Keratinocyte (primary cell): ENCODE data around the gene ERBB3. TPM values are rescaled to one million over a fixed set of nuclear protein-coding genes. Genes with fewer than 3 reads are reported as not detected.

Experiments used
- DNase-seq: peaks from one replicate; pipeline ENCODE4 v3.0.0-alpha.2; 2011; ENCODE audit warnings: low read depth, missing footprints, low spot score
- FAIRE-seq: peaks from 2 replicates; lab custom pipeline; 2011; peaks lifted over from hg19 to GRCh38; lab: Jason Lieb, UNC
- H2AFZ ChIP-seq: 2 replicates; pipeline ENCODE4 v1.6.0; 2012; ENCODE audit warnings: low read length, control low read depth, inconsistent platforms; ENCODE audit not compliant: control insufficient read depth
- H3K27ac ChIP-seq: 2 replicates; pipeline ENCODE4 v1.5.1; 2011; ENCODE audit warnings: low read length; ENCODE audit not compliant: control insufficient read depth, insufficient read depth
- H3K27me3 ChIP-seq: 3 replicates; pipeline ENCODE4 v1.6.0; 2011; ENCODE audit warnings: low read length; ENCODE audit not compliant: control insufficient read depth, insufficient read depth; ENCODE audit errors: extremely low read depth
- H3K36me3 ChIP-seq, 2 experiments: 2 replicates in 1 of 2; 3 replicates in 1 of 2; pipeline ENCODE4 v1.5.1; 2011; ENCODE audit warnings: low read length in 2 of 2, mild to moderate bottlenecking in 1 of 2; ENCODE audit not compliant: control insufficient read depth in 2 of 2, insufficient read depth in 2 of 2; ENCODE audit errors: extremely low read depth in 1 of 2
- H3K4me1 ChIP-seq: 3 replicates; pipeline ENCODE4 v1.5.1; 2011; ENCODE audit warnings: low read length; ENCODE audit not compliant: control insufficient read depth, insufficient read depth; ENCODE audit errors: extremely low read depth
- H3K4me2 ChIP-seq: 3 replicates; pipeline ENCODE4 v1.6.0; 2011; ENCODE audit warnings: low read depth, low read length; ENCODE audit not compliant: control insufficient read depth, insufficient read depth; ENCODE audit errors: extremely low read depth
- H3K4me3 ChIP-seq, 3 experiments: fragments of 200-600 bp in 1 of 3; sonication (generic) in 1 of 3; 2 replicates in 2 of 3; 3 replicates in 1 of 3; pipeline ENCODE4 v1.5.1; 2011 to 2016; ENCODE audit warnings: low read length in 3 of 3, mild to moderate bottlenecking in 3 of 3, control low read depth in 2 of 3, inconsistent platforms in 1 of 3, low read depth in 1 of 3, mixed read lengths in 1 of 3, mixed run types in 1 of 3, moderate library complexity in 1 of 3; ENCODE audit not compliant: control insufficient read depth in 2 of 3, insufficient read depth in 2 of 3; ENCODE audit errors: extremely low read depth in 1 of 3
- H3K79me2 ChIP-seq: 2 replicates; pipeline ENCODE4 v1.6.0; 2012; ENCODE audit warnings: low read length; ENCODE audit not compliant: control insufficient read depth, insufficient read depth
- H3K9ac ChIP-seq: 3 replicates; pipeline ENCODE4 v1.6.0; 2011; ENCODE audit warnings: low read length; ENCODE audit not compliant: control insufficient read depth, insufficient read depth; ENCODE audit errors: extremely low read depth
- H3K9me1 ChIP-seq: 3 replicates; pipeline ENCODE4 v1.6.0; 2011; ENCODE audit warnings: low read length; ENCODE audit not compliant: control insufficient read depth, insufficient read depth; ENCODE audit errors: extremely low read depth
- H3K9me3 ChIP-seq: 2 replicates; pipeline ENCODE4 v1.5.1; 2012; ENCODE audit warnings: low read depth, low read length; ENCODE audit not compliant: control insufficient read depth
- H4K20me1 ChIP-seq: 3 replicates; pipeline ENCODE4 v1.6.0; 2011; ENCODE audit warnings: low read length; ENCODE audit not compliant: control insufficient read depth, insufficient read depth; ENCODE audit errors: extremely low read depth
- EZH2 ChIP-seq: IDR thresholded peaks from one replicate; pipeline ENCODE4 v1.6.1; 2012; ENCODE audit warnings: inconsistent platforms, mild to moderate bottlenecking, low read length, moderate library complexity
- dilution Hi-C: fragments of 300-500 bp; cut with MboI; formaldehyde crosslinking; loops from one replicate; pipeline ENCODE4 v1.7.0; 2020; ENCODE audit warnings: low sequenced_read_pairs; ENCODE audit not compliant: extremely low pct_ligation_motif_present
- polyA plus RNA-seq, 5 experiments: library from polyadenylated mRNA; depleted of rRNA in 3 of 5; stranded (reverse) in 3 of 5; stranded (forward) in 1 of 5; unstranded in 1 of 5; fragments of >200 nt; gene quantifications; 1 replicate in 1 of 5; 2 replicates in 3 of 5; 3 replicates in 1 of 5; pipeline versions ENCODE4 v1.2.1 to v1.2.3, GENCODE V29; 2011 to 2012; ENCODE audit warnings: missing spikeins in 2 of 5, low read depth in 1 of 5, low replicate concordance in 1 of 5
- TF ChIP-seq, protein P1 (sequence below), 3 experiments: IDR thresholded peaks in 1 of 3; conservative IDR thresholded peaks in 1 of 3; optimal IDR thresholded peaks in 1 of 3; 2 replicates in 2 of 3; 3 replicates in 1 of 3; pipeline versions ENCODE3 to v1.5.1; 2011; ENCODE audit warnings: low read length in 3 of 3, mild to moderate bottlenecking in 3 of 3, moderate library complexity in 2 of 3, control low read depth in 1 of 3, inconsistent platforms in 1 of 3; ENCODE audit not compliant: insufficient read depth in 2 of 3; ENCODE audit errors: extremely low read depth in 1 of 3

Gene ERBB3
- polyA plus RNA-seq, 1 donor (not counting 4 experiments of a cell fraction or from before 2014, with no cell fraction given), result 16.4 TPM

GRCh38 chr12:56134897-56135296 is 54.9 kb downstream of the ERBB3 start:
- Histone ChIP-seq H2AFZ (no peak overlapping the region), H3K4me3 (no peak overlapping the region), H3K9me3 (no peaks in the 10 kb centered on the region), H3K4me1 (no peaks in the 10 kb centered on the region), H3K79me2 (peaks cover 7% of the 10 kb centered on the region), H3K4me2 (no peak overlapping the region), H4K20me1 (no peaks in the 10 kb centered on the region), H3K9ac (no peak overlapping the region), H3K9me1 (no peaks in the 10 kb centered on the region), H3K27me3 (no peaks in the 10 kb centered on the region), H3K36me3 (peaks cover 51 to 58% of the 10 kb centered on the region in 2 experiments), H3K27ac (no peak overlapping the region)
- FAIRE-seq, result no peak
- dilution Hi-C loops, result no loop called here
- TF ChIP-seq, protein P1, sequence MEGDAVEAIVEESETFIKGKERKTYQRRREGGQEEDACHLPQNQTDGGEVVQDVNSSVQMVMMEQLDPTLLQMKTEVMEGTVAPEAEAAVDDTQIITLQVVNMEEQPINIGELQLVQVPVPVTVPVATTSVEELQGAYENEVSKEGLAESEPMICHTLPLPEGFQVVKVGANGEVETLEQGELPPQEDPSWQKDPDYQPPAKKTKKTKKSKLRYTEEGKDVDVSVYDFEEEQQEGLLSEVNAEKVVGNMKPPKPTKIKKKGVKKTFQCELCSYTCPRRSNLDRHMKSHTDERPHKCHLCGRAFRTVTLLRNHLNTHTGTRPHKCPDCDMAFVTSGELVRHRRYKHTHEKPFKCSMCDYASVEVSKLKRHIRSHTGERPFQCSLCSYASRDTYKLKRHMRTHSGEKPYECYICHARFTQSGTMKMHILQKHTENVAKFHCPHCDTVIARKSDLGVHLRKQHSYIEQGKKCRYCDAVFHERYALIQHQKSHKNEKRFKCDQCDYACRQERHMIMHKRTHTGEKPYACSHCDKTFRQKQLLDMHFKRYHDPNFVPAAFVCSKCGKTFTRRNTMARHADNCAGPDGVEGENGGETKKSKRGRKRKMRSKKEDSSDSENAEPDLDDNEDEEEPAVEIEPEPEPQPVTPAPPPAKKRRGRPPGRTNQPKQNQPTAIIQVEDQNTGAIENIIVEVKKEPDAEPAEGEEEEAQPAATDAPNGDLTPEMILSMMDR (optimal IDR thresholded peaks at IDR 0.05 in 1 of 3, IDR thresholded peaks at IDR 0.05 in 1 of 3, conservative IDR thresholded peaks at IDR 0.05 in 1 of 3; ENCODE audit: extremely low read depth in 1 of 3, insufficient read depth in 2 of 3, low read length in 3 of 3), result no peak
- TF ChIP-seq EZH2, result no peak
- DNase-seq, result no peak

DNA sequence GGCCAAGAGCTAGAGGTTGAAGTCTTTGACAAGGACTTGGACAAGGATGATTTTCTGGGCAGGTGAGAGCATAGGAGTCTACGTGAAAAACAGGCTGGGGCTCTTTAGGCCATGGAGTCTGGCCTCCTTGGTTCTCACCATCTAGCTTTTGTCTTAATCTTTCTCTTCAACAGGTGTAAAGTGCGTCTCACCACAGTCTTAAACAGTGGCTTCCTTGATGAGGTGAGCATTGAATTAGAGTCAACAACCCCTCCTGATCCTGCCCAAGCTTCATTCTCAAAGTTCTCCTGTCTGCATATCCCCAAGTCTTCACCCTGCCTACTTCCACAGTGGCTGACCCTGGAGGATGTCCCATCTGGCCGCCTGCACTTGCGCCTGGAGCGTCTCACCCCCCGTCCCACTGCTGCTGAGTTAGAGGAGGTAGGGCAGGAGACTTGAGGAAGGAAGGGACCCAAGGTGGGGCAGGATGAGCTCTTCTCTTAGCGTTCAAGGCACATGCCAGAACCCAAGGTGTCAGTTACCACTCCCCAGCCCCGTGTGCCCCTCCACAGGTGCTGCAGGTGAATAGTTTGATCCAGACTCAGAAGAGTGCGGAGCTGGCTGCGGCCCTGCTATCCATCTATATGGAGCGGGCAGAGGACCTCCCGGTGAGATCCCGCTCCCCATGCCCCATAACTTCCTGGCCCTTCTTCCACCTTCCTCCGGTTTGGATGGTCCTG is 58.0 kb downstream of the ERBB3 start:
- Histone ChIP-seq H3K9me1 (no peaks in the 10 kb centered on the region), H3K36me3 (peaks cover 46 to 58% of the 10 kb centered on the region in 2 experiments), H3K79me2 (no peaks in the 10 kb centered on the region), H3K4me2 (no peak overlapping the region), H3K27ac (no peak overlapping the region), H3K4me1 (no peaks in the 10 kb centered on the region), H4K20me1 (no peaks in the 10 kb centered on the region), H3K9me3 (no peaks in the 10 kb centered on the region), H3K27me3 (no peaks in the 10 kb centered on the region), H3K9ac (no peak overlapping the region), H2AFZ (no peak overlapping the region), H3K4me3 (no peak overlapping the region)
- FAIRE-seq (no peak), DNase-seq (no peak)
- dilution Hi-C loops, result no loop called here
- no peak for TF ChIP-seq EZH2
- TF ChIP-seq, protein P1 (optimal IDR thresholded peaks at IDR 0.05 in 1 of 3, IDR thresholded peaks at IDR 0.05 in 1 of 3, conservative IDR thresholded peaks at IDR 0.05 in 1 of 3; ENCODE audit: extremely low read depth in 1 of 3, insufficient read depth in 2 of 3, low read length in 3 of 3), result no peak
